H9 (cell line): Measurements from ENCODE around the gene PTPRN2. TPM values are rescaled to one million over a fixed set of nuclear protein-coding genes. Genes with fewer than 3 reads are reported as not detected.

Experiments used
- DNase-seq: peaks from one replicate; pipeline ENCODE4 v3.0.0-alpha.2; 2017
- H2AFZ ChIP-seq: one replicate; pipeline ENCODE4 v1.6.1; 2013; ENCODE audit warnings: mild to moderate bottlenecking, low read length, control low read depth, moderate library complexity
- H2AK5ac ChIP-seq: 2 replicates; pipeline ENCODE4 v1.6.1; 2013; ENCODE audit warnings: low read length, control low read depth, mixed read lengths; ENCODE audit not compliant: insufficient read length
- H2BK120ac ChIP-seq: one replicate; pipeline ENCODE4 v1.6.1; 2013; ENCODE audit warnings: low read depth, mild to moderate bottlenecking, low read length, control low read depth, inconsistent platforms; ENCODE audit not compliant: poor library complexity, severe bottlenecking
- H2BK12ac ChIP-seq: 2 replicates; pipeline ENCODE4 v1.6.1; 2013; ENCODE audit warnings: low read length, control low read depth, mixed read lengths, low read depth; ENCODE audit not compliant: insufficient read length
- H2BK15ac ChIP-seq: 2 replicates; pipeline ENCODE4 v1.6.1; 2013; ENCODE audit warnings: low read depth, low read length, control low read depth
- H2BK20ac ChIP-seq: one replicate; pipeline ENCODE4 v1.6.1; 2013; ENCODE audit warnings: low read depth, mild to moderate bottlenecking, low read length, control low read depth, inconsistent platforms; ENCODE audit not compliant: poor library complexity, severe bottlenecking
- H2BK5ac ChIP-seq: 2 replicates; pipeline ENCODE4 v1.6.1; 2013; ENCODE audit warnings: low read length, control low read depth, mixed read lengths; ENCODE audit not compliant: insufficient read length
- H3K14ac ChIP-seq: 2 replicates; pipeline ENCODE4 v1.6.1; 2013; ENCODE audit warnings: low read length, control low read depth; ENCODE audit not compliant: insufficient read depth
- H3K18ac ChIP-seq: 2 replicates; pipeline ENCODE4 v1.6.1; 2013; ENCODE audit warnings: low read depth, mild to moderate bottlenecking, mixed read lengths, low read length, control low read depth; ENCODE audit not compliant: insufficient read length
- H3K23ac ChIP-seq: 2 replicates; pipeline ENCODE4 v1.6.1; 2013; ENCODE audit warnings: low read length, control low read depth, mixed read lengths, low read depth; ENCODE audit not compliant: insufficient read length
- H3K23me2 ChIP-seq: 2 replicates; pipeline ENCODE4 v1.6.1; 2013; ENCODE audit warnings: low read depth, mild to moderate bottlenecking, mixed read lengths, low read length, control low read depth; ENCODE audit not compliant: insufficient read length, poor library complexity, severe bottlenecking
- H3K27ac ChIP-seq: 2 replicates; pipeline ENCODE4 v1.5.1; 2013; ENCODE audit warnings: low read length, control low read depth, mixed read lengths, low read depth; ENCODE audit not compliant: insufficient read length
- H3K27me3 ChIP-seq: 2 replicates; pipeline ENCODE4 v1.6.1; 2013; ENCODE audit warnings: low read length, control low read depth, inconsistent platforms; ENCODE audit not compliant: insufficient read depth
- H3K4ac ChIP-seq: 2 replicates; pipeline ENCODE4 v1.6.1; 2013; ENCODE audit warnings: low read depth, mild to moderate bottlenecking, control low read depth, inconsistent platforms, low read length, moderate library complexity
- H3K4me1 ChIP-seq: 2 replicates; pipeline ENCODE4 v1.6.1; 2013; ENCODE audit warnings: low read length, control low read depth, inconsistent platforms; ENCODE audit not compliant: insufficient read depth
- H3K4me2 ChIP-seq: 2 replicates; pipeline ENCODE4 v1.6.1; 2013; ENCODE audit warnings: low read length, control low read depth, mixed read lengths; ENCODE audit not compliant: insufficient read length, insufficient read depth
- H3K56ac ChIP-seq: 2 replicates; pipeline ENCODE4 v1.6.1; 2013; ENCODE audit warnings: low read depth, mild to moderate bottlenecking, mixed read lengths, low read length, control low read depth; ENCODE audit not compliant: insufficient read length
- H3K79me1 ChIP-seq: 2 replicates; pipeline ENCODE4 v1.6.1; 2013; ENCODE audit warnings: low read depth, mild to moderate bottlenecking, moderate library complexity, low read length, control low read depth, inconsistent platforms; ENCODE audit not compliant: insufficient read depth, poor library complexity, severe bottlenecking
- H3K79me2 ChIP-seq: 2 replicates; pipeline ENCODE4 v1.6.1; 2013; ENCODE audit warnings: low read length, control low read depth, inconsistent platforms; ENCODE audit not compliant: insufficient read depth
- H3K9ac ChIP-seq: 2 replicates; pipeline ENCODE4 v1.6.1; 2013; ENCODE audit warnings: low read length, control low read depth, mixed read lengths; ENCODE audit not compliant: insufficient read length; ENCODE audit errors: extremely low read depth
- H3K9me3 ChIP-seq: one replicate; pipeline ENCODE4 v1.6.1; 2013; ENCODE audit warnings: low read depth, low read length, inconsistent platforms; ENCODE audit not compliant: control insufficient read depth
- H3T11ph ChIP-seq: one replicate; pipeline ENCODE4 v1.6.1; 2013; ENCODE audit warnings: mild to moderate bottlenecking, low read length, control low read depth, inconsistent platforms
- H4K20me1 ChIP-seq: one replicate; pipeline ENCODE4 v1.6.1; 2013; ENCODE audit not compliant: control insufficient read depth, insufficient read length, insufficient read depth
- H4K5ac ChIP-seq: 2 replicates; pipeline ENCODE4 v1.6.1; 2013; ENCODE audit warnings: low read depth, mild to moderate bottlenecking, mixed read lengths, low read length, control low read depth; ENCODE audit not compliant: insufficient read length
- H4K8ac ChIP-seq: replicated peaks from 2 replicates; pipeline ENCODE4 v1.6.1; 2013; ENCODE audit warnings: low read length, control low read depth, mixed read lengths, low read depth; ENCODE audit not compliant: insufficient read length
- H4K91ac ChIP-seq: 2 replicates; pipeline ENCODE4 v1.6.1; 2013; ENCODE audit warnings: low read depth, mild to moderate bottlenecking, moderate library complexity, mixed read lengths, low read length, control low read depth; ENCODE audit not compliant: insufficient read length
- H3K27ac Mint-ChIP-seq, 3 experiments: 2 replicates in 2 of 3; 3 replicates in 1 of 3; pipeline ENCODE4 v1.8.0; 2020 to 2021; ENCODE audit warnings: mixed read lengths in 3 of 3, mild to moderate bottlenecking in 1 of 3, moderate library complexity in 1 of 3
- H3K27me3 Mint-ChIP-seq: 2 replicates; pipeline ENCODE4 v1.8.0; 2021; ENCODE audit warnings: low read depth, mild to moderate bottlenecking, moderate library complexity, mixed read lengths
- H3K36me3 Mint-ChIP-seq, 3 experiments: 2 replicates in 2 of 3; 3 replicates in 1 of 3; pipeline ENCODE4 v1.8.0; 2020 to 2021; ENCODE audit warnings: low read depth in 3 of 3, mixed read lengths in 3 of 3; ENCODE audit not compliant: insufficient read depth in 1 of 3
- H3K4me1 Mint-ChIP-seq, 2 experiments: 2 replicates each; pipeline ENCODE4 v1.8.0; 2020; ENCODE audit warnings: mixed read lengths in 2 of 2
- H3K4me3 Mint-ChIP-seq, 2 experiments: 2 replicates in 1 of 2; 3 replicates in 1 of 2; pipeline ENCODE4 v1.8.0; 2020 to 2021; ENCODE audit warnings: mild to moderate bottlenecking in 2 of 2, mixed read lengths in 2 of 2, moderate library complexity in 1 of 2
- H3K9me3 Mint-ChIP-seq, 2 experiments: 2 replicates in 1 of 2; 3 replicates in 1 of 2; pipeline ENCODE4 v1.8.0; 2020; ENCODE audit warnings: mild to moderate bottlenecking in 2 of 2, mixed read lengths in 2 of 2, moderate library complexity in 1 of 2
- WGBS: extraction: QIAGEN DNeasy Blood & Tissue Kit; methylation state at CpG from one replicate; pipeline ENCODE4 v1.1.7; 2013; ENCODE audit warnings: missing lambda C conversion rate, low lambda C conversion rate, mixed read lengths; ENCODE audit not compliant: insufficient read length; ENCODE audit errors: extremely low coverage; 5-methylcytosine and 5-hydroxymethylcytosine counted together
- total RNA-seq: library from RNA; stranded (reverse); gene quantifications from 2 replicates; pipeline ENCODE4 v1.2.1, GENCODE V29; 2021
- TF ChIP-seq, protein P1 (sequence below): fragments of 200-600 bp; sonication (generic); conservative IDR thresholded peaks from 3 replicates; pipeline ENCODE4 v1.8.0; 2021; ENCODE audit warnings: antibody characterized with exemption, mild to moderate bottlenecking

PTPRN2 gene
- total RNA-seq, 1 experiment from 2014 or later, result 5.2 TPM

DNA sequence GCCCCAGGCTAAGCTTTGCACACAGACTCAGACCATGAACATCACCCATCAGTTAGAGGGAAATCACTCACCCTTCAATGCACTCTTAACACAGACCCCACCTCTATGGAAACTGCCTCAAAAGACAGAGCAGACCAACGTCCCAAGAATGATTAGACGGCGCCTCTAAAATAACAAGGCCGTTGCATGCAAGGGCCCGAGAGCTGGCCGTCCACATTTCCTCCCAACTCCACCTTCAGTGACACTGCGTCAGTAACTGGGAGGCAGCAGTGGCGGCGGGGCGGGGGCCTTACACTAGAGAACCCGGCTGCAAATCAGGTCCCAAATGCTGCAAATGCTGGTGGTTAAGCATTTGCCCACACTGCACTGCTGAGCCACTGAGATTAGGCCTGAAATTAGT, 115.0 kb downstream of the PTPRN2 start:
- H2AFZ ChIP-seq, result no peak overlapping the region
- H3K79me2 ChIP-seq, result no peaks in the 10 kb centered on the region
- H2AK5ac ChIP-seq, result no peak overlapping the region
- Mint-ChIP-seq H3K27ac (peak overlapping the region in 2 of 3 experiments; percentile 30 to 58; a peak in 2 of 7 replicates), H3K4me3 (no peak overlapping the region), H3K27me3 (peaks cover 3% of the 10 kb centered on the region; the same call in 1 of the 2 replicates), H3K4me1 (peaks cover 65 to 67% of the 10 kb centered on the region in 2 experiments), H3K9me3 (no peaks in the 10 kb centered on the region), H3K36me3 (no peaks in the 10 kb centered on the region)
- DNase-seq, result no peak
- H3K56ac ChIP-seq, result no peak overlapping the region
- no peak overlapping the region for H2BK120ac ChIP-seq
- no peak overlapping the region for H3K4me2 ChIP-seq
- no peaks in the 10 kb centered on the region for H3K27me3 ChIP-seq
- H4K91ac ChIP-seq, result no peak overlapping the region
- no peak overlapping the region for H3K14ac ChIP-seq
- peaks cover 21% of the 10 kb centered on the region; the same call in 1 of the 2 replicates for H3K4me1 ChIP-seq
- no peak overlapping the region for H4K5ac ChIP-seq
- no peak overlapping the region for H2BK20ac ChIP-seq
- H3K9ac ChIP-seq, result no peak overlapping the region
- no peaks in the 10 kb centered on the region for H3K79me1 ChIP-seq
- H4K20me1 ChIP-seq, result no peaks in the 10 kb centered on the region
- H4K8ac ChIP-seq, result no peak overlapping the region
- H3K23ac ChIP-seq, result no peak overlapping the region
- no peaks in the 10 kb centered on the region for H3K9me3 ChIP-seq
- no peak overlapping the region for H3K27ac ChIP-seq
- H3K4ac ChIP-seq, result no peak overlapping the region
- no peak overlapping the region for H2BK15ac ChIP-seq
- no peak overlapping the region for H3T11ph ChIP-seq
- H2BK12ac ChIP-seq, result no peak overlapping the region
- no peak overlapping the region for H2BK5ac ChIP-seq
- WGBS, result no CpG with 5 or more reads among the region's 11 CpGs
- TF ChIP-seq, protein P1, sequence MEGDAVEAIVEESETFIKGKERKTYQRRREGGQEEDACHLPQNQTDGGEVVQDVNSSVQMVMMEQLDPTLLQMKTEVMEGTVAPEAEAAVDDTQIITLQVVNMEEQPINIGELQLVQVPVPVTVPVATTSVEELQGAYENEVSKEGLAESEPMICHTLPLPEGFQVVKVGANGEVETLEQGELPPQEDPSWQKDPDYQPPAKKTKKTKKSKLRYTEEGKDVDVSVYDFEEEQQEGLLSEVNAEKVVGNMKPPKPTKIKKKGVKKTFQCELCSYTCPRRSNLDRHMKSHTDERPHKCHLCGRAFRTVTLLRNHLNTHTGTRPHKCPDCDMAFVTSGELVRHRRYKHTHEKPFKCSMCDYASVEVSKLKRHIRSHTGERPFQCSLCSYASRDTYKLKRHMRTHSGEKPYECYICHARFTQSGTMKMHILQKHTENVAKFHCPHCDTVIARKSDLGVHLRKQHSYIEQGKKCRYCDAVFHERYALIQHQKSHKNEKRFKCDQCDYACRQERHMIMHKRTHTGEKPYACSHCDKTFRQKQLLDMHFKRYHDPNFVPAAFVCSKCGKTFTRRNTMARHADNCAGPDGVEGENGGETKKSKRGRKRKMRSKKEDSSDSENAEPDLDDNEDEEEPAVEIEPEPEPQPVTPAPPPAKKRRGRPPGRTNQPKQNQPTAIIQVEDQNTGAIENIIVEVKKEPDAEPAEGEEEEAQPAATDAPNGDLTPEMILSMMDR, result no peak
- no peak overlapping the region for H3K18ac ChIP-seq
- no peaks in the 10 kb centered on the region for H3K23me2 ChIP-seq
